A673 (cell line): Measurements from ENCODE around the gene ALG14. TPM values are rescaled to one million over a fixed set of nuclear protein-coding genes. Genes with fewer than 3 reads are reported as not detected.

ENCODE experiments used
- BruUV-seq: library from RNA; stranded (reverse); fragments of 400-500 nt; replicated peaks from 2 replicates; lab custom pipeline; 2021; lab: Mats Ljungman, UMichigan
- CTCF ChIA-PET: fragments of 300-600 bp; sonication (Branson Sonifier 250); formaldehyde crosslinking; loops from one replicate; lab custom pipeline; 2022; ENCODE audit warnings: antibody characterized with exemption; lab: Charles Lee
- POLR2A ChIA-PET: fragments of 300-600 bp; sonication (Branson Sonifier 250); formaldehyde crosslinking; loops from one replicate; lab custom pipeline; 2022; ENCODE audit warnings: antibody characterized with exemption; ENCODE audit not compliant: low non-redundant PET; lab: Charles Lee
- DNase-seq: peaks from one replicate; pipeline ENCODE4 v3.0.0-alpha.2; 2015; ENCODE audit warnings: low spot score
- H3K27ac ChIP-seq: fragments of 200-600 bp; sonication (generic); 2 replicates; pipeline ENCODE4 v1.5.1; 2016; ENCODE audit warnings: mixed run types, low read depth, mild to moderate bottlenecking, mixed read lengths, antibody characterized with exemption, low read length; ENCODE audit not compliant: poor library complexity, severe bottlenecking
- H3K27me3 ChIP-seq: fragments of 200-600 bp; sonication (generic); replicated peaks from 2 replicates; pipeline ENCODE4 v1.6.1; 2017; ENCODE audit warnings: mixed run types, low read depth, mild to moderate bottlenecking, mixed read lengths, antibody characterized with exemption, low read length; ENCODE audit not compliant: insufficient read depth, poor library complexity
- H3K36me3 ChIP-seq: fragments of 200-600 bp; sonication (generic); 2 replicates; pipeline ENCODE4 v1.6.1; 2016; ENCODE audit warnings: mixed run types, mild to moderate bottlenecking, mixed read lengths, antibody characterized with exemption, low read length; ENCODE audit not compliant: insufficient read depth, poor library complexity, severe bottlenecking
- H3K4me1 ChIP-seq: fragments of 200-600 bp; sonication (generic); 2 replicates; pipeline ENCODE4 v1.6.1; 2017; ENCODE audit warnings: mixed run types, mild to moderate bottlenecking, mixed read lengths, antibody characterized with exemption, low read length; ENCODE audit not compliant: insufficient read depth, poor library complexity, severe bottlenecking
- H3K4me3 ChIP-seq: fragments of 200-600 bp; sonication (generic); 2 replicates; pipeline ENCODE4 v1.5.1; 2016; ENCODE audit warnings: low read depth, mixed run types, mild to moderate bottlenecking, mixed read lengths, low read length; ENCODE audit not compliant: poor library complexity, severe bottlenecking
- H3K9me3 ChIP-seq: fragments of 200-600 bp; sonication (generic); 2 replicates; pipeline ENCODE4 v1.6.1; 2016; ENCODE audit warnings: mixed run types, low read depth, mild to moderate bottlenecking, mixed read lengths, antibody characterized with exemption, low read length; ENCODE audit not compliant: poor library complexity, severe bottlenecking
- CTCF ChIP-seq: fragments of 300-800, 200-600 bp; sonication (generic); conservative IDR thresholded peaks from 2 replicates; pipeline ENCODE4 v1.5.1; 2017; ENCODE audit warnings: low read depth, mild to moderate bottlenecking, antibody characterized with exemption, low read length, moderate library complexity, mixed read lengths
- EZH2 ChIP-seq: fragments of 200-600 bp; sonication (generic); IDR thresholded peaks from 2 replicates; pipeline ENCODE4 v1.6.1; 2017; ENCODE audit warnings: borderline replicate concordance, low read depth, mild to moderate bottlenecking, mixed read lengths, antibody characterized with exemption, low read length; ENCODE audit not compliant: poor library complexity, severe bottlenecking
- intact Hi-C: fragments of 100-400 bp; cut with micrococcal nuclease; formaldehyde crosslinking; loops from one replicate; pipeline ENCODE4 v1.10.0; 2022; ENCODE audit not compliant: unreplicated experiment
- total RNA-seq: library from RNA; stranded (reverse); gene quantifications from 2 replicates; pipeline ENCODE4 v1.2.3, GENCODE V29; 2021

ALG14 gene
- total RNA-seq, 1 experiment from 2014 or later, result 11.3 TPM

GRCh38 chr1:95040032-95040525 lies 32.7 kb downstream of the ALG14 start:
- Histone ChIP-seq H3K27me3 (no peaks in the 10 kb centered on the region), H3K27ac (no peak overlapping the region), H3K9me3 (no peaks in the 10 kb centered on the region), H3K4me1 (no peaks in the 10 kb centered on the region), H3K4me3 (no peak overlapping the region), H3K36me3 (no peaks in the 10 kb centered on the region)
- BruUV-seq, result no TSS peak
- ChIA-PET POLR2A (no interaction called here), CTCF (interaction anchor here (2.6 kb wide), 1 partner anchor 185 kb away, joined by 118 read pairs; no protein-coding TSS in a partner anchor)
- no peak for TF ChIP-seq CTCF
- no peak for TF ChIP-seq EZH2
- DNase-seq, result no peak
- intact Hi-C loops, result loop anchor here (5.0 kb wide), 2 partner anchors 233 to 518 kb away; no protein-coding TSS in a partner anchor

- no peak for DNase-seq
- CTCF ChIA-PET, result interaction anchor here (2.6 kb wide), 1 partner anchor 185 kb away, joined by 118 read pairs; no protein-coding TSS in a partner anchor
- H3K27ac ChIP-seq, result no peak overlapping the region
- intact Hi-C loops, result loop anchor here (5.0 kb wide), 2 partner anchors 232 to 517 kb away; no protein-coding TSS in a partner anchor
- no peaks in the 10 kb centered on the region for H3K36me3 ChIP-seq
- no peak overlapping the region for H3K4me3 ChIP-seq
- POLR2A ChIA-PET, result no interaction called here
- H3K4me1 ChIP-seq, result no peaks in the 10 kb centered on the region
- no TSS peak for BruUV-seq
- H3K27me3 ChIP-seq, result no peaks in the 10 kb centered on the region
- no peaks in the 10 kb centered on the region for H3K9me3 ChIP-seq
- TF ChIP-seq EZH2 (no peak), CTCF (no peak)
Observed at GRCh38 chr1:95039360-95040031, 33.3 kb downstream of the ALG14 start.

- no peak for DNase-seq
- no peak for TF ChIP-seq CTCF
- TF ChIP-seq EZH2, result no peak
- H3K4me3 ChIP-seq, result no peak overlapping the region
- no peaks in the 10 kb centered on the region for H3K4me1 ChIP-seq
- POLR2A ChIA-PET, result no interaction called here
- CTCF ChIA-PET, result interaction anchor here (0.5 kb wide), 1 partner anchor 154 kb away, joined by 3 read pairs; no protein-coding TSS in a partner anchor
- H3K27me3 ChIP-seq, result no peaks in the 10 kb centered on the region
- H3K36me3 ChIP-seq, result no peaks in the 10 kb centered on the region
- intact Hi-C loops, result no loop called here
- no TSS peak for BruUV-seq
- no peaks in the 10 kb centered on the region for H3K9me3 ChIP-seq
- no peak overlapping the region for H3K27ac ChIP-seq
Observed at GRCh38 chr1:95035536-95035935, 37.2 kb downstream of the ALG14 start.
